KMS-11 (cell line): Measurements from ENCODE around the gene YIPF5.

Source experiments
- H2AFZ ChIP-seq: fragments of 200-600 bp; sonication (generic); 2 replicates; pipeline ENCODE4 v1.6.1; 2016; ENCODE audit warnings: antibody characterized with exemption, mixed run types, low read depth
- H3K27ac ChIP-seq: fragments of 200-600 bp; sonication (generic); 2 replicates; pipeline ENCODE4 v1.6.1; 2016; ENCODE audit warnings: mild to moderate bottlenecking, mixed run types
- H3K27me3 ChIP-seq: fragments of 200-600 bp; sonication (generic); 2 replicates; pipeline ENCODE4 v1.6.1; 2017; ENCODE audit warnings: mild to moderate bottlenecking, low read depth, mixed run types, moderate library complexity; ENCODE audit not compliant: insufficient read depth
- H3K36me3 ChIP-seq: fragments of 200-600 bp; sonication (generic); 2 replicates; pipeline ENCODE4 v1.6.1; 2017; ENCODE audit warnings: mild to moderate bottlenecking, mixed run types; ENCODE audit not compliant: insufficient read depth
- H3K4me1 ChIP-seq: fragments of 200-600 bp; sonication (generic); 2 replicates; pipeline ENCODE4 v1.6.1; 2016; ENCODE audit warnings: mild to moderate bottlenecking, low read depth, mixed run types; ENCODE audit not compliant: poor library complexity, severe bottlenecking
- H3K4me2 ChIP-seq: fragments of 200-600 bp; sonication (generic); 2 replicates; pipeline ENCODE4 v1.7.0; 2016; ENCODE audit warnings: mild to moderate bottlenecking, mixed run types
- H3K4me3 ChIP-seq: fragments of 200-600 bp; sonication (generic); IDR thresholded peaks from 2 replicates; pipeline ENCODE4 v1.6.1; 2017; ENCODE audit warnings: low read depth, low read length, mixed read lengths; ENCODE audit not compliant: insufficient read depth
- H3K79me2 ChIP-seq: fragments of 200-600 bp; sonication (generic); 2 replicates; pipeline ENCODE4 v1.6.1; 2016; ENCODE audit warnings: low read depth, mixed run types; ENCODE audit not compliant: insufficient read depth
- H3K9ac ChIP-seq: fragments of 200-600 bp; sonication (generic); 2 replicates; pipeline ENCODE4 v1.6.1; 2016; ENCODE audit warnings: mild to moderate bottlenecking, mixed run types
- H4K20me1 ChIP-seq: fragments of 200-600 bp; sonication (generic); 2 replicates; pipeline ENCODE4 v1.6.1; 2016; ENCODE audit warnings: mild to moderate bottlenecking, mixed run types; ENCODE audit not compliant: insufficient read depth
- CTCF ChIP-seq: fragments of 200-600 bp; sonication (generic); conservative IDR thresholded peaks from 2 replicates; pipeline ENCODE4 v1.6.1; 2017; ENCODE audit warnings: low read depth, mild to moderate bottlenecking, antibody characterized with exemption, low read length, moderate library complexity, mixed read lengths

YIPF5 gene

GRCh38 chr5:144170276-144171024 lies at the start of gene YIPF5, which contains the start of gene KCTD16:
TSS of gene YIPF5 (minus strand) at chr5:144170659. CDS start at chr5:144169955, 704 bp downstream.
TSS of gene KCTD16 (plus strand) at chr5:144170873.
- H2AFZ ChIP-seq = peak within 1 kb of the TSS; percentile 94
- no peak for TF ChIP-seq CTCF
- H3K36me3 ChIP-seq = no peaks in the 10 kb centered on the region
- H3K4me3 ChIP-seq = no peak within 1 kb of the TSS
- no peaks in the 10 kb centered on the region for H3K27me3 ChIP-seq
- no peaks in the 10 kb centered on the region for H4K20me1 ChIP-seq
- H3K79me2 ChIP-seq = peaks cover 24% of the 10 kb centered on the region; the same call in 1 of the 2 replicates
- H3K27ac ChIP-seq = peak within 1 kb of the TSS; percentile 45; the same call in 1 of the 2 replicates
- peak within 1 kb of the TSS; percentile 91 for H3K4me2 ChIP-seq
- peaks cover 21% of the 10 kb centered on the region for H3K4me1 ChIP-seq
- peak within 1 kb of the TSS; percentile 69 for H3K9ac ChIP-seq

GRCh38 chr5:144219869-144220268 lies 49.4 kb upstream of the YIPF5 start:
- no peak overlapping the region for H3K4me2 ChIP-seq
- no peaks in the 10 kb centered on the region for H4K20me1 ChIP-seq
- H3K27me3 ChIP-seq = no peaks in the 10 kb centered on the region
- no peak overlapping the region for H3K27ac ChIP-seq
- H3K4me1 ChIP-seq = no peaks in the 10 kb centered on the region
- no peak overlapping the region for H3K4me3 ChIP-seq
- no peaks in the 10 kb centered on the region for H3K36me3 ChIP-seq
- H3K79me2 ChIP-seq = no peaks in the 10 kb centered on the region
- no peak overlapping the region for H2AFZ ChIP-seq
- no peak overlapping the region for H3K9ac ChIP-seq
- no peak for TF ChIP-seq CTCF

GRCh38 chr5:144210655-144211054 lies 40.2 kb upstream of the YIPF5 start:
- Histone ChIP-seq H3K9ac (no peak overlapping the region), H3K79me2 (no peaks in the 10 kb centered on the region), H3K27me3 (no peaks in the 10 kb centered on the region), H3K4me2 (no peak overlapping the region), H2AFZ (no peak overlapping the region), H3K36me3 (no peaks in the 10 kb centered on the region), H3K27ac (no peak overlapping the region), H3K4me3 (no peak overlapping the region), H3K4me1 (no peaks in the 10 kb centered on the region), H4K20me1 (no peaks in the 10 kb centered on the region)
- no peak for TF ChIP-seq CTCF

GRCh38 chr5:144209361-144209760 lies 38.9 kb upstream of the YIPF5 start:
- H3K4me1 ChIP-seq = no peaks in the 10 kb centered on the region
- no peaks in the 10 kb centered on the region for H3K27me3 ChIP-seq
- H3K9ac ChIP-seq = no peak overlapping the region
- H3K4me3 ChIP-seq = no peak overlapping the region
- H3K4me2 ChIP-seq = no peak overlapping the region
- H2AFZ ChIP-seq = no peak overlapping the region
- H4K20me1 ChIP-seq = no peaks in the 10 kb centered on the region
- H3K27ac ChIP-seq = no peak overlapping the region
- TF ChIP-seq CTCF = no peak
- no peaks in the 10 kb centered on the region for H3K36me3 ChIP-seq
- H3K79me2 ChIP-seq = no peaks in the 10 kb centered on the region
